ENCODE data around the gene DRD2. TPM values are rescaled to one million over a fixed set of nuclear protein-coding genes. Genes with fewer than 3 reads are reported as not detected.

DRD2 gene
- total RNA-seq, 4 donors from 2014 or later, result 0.39 to 4.5 (median 1.3) TPM; not detected in 1

GRCh38 chr11:113448316-113448677 is 26.9 kb downstream of the DRD2 start:
- H3K4me3 ChIP-seq, result no peak overlapping the region
- peaks cover 0 to 7% of the 10 kb centered on the region in 2 donors for H3K27me3 ChIP-seq
- no peak overlapping the region for H3K27ac ChIP-seq
- TF ChIP-seq POLR2A (IDR thresholded peaks at IDR 0.05) (no peak), EP300 (IDR thresholded peaks at IDR 0.05) (no peak), CTCF (IDR thresholded peaks at IDR 0.05) (no peak)
- no peak for DNase-seq (ENCODE audit: low spot score in 2 of 2)
- H3K36me3 ChIP-seq, result no peaks in the 10 kb centered on the region
- 70 to 75% methylated on average over 5 of the region's 5 CpGs for WGBS, 2 donors
- H3K9me3 ChIP-seq, result no peaks in the 10 kb centered on the region
- H3K4me1 ChIP-seq, result no peaks in the 10 kb centered on the region

- peaks cover 0 to 7% of the 10 kb centered on the region in 2 donors for H3K27me3 ChIP-seq
- H3K27ac ChIP-seq, result no peak overlapping the region
- no peak for DNase-seq (ENCODE audit: low spot score in 2 of 2)
- H3K4me3 ChIP-seq, result no peak overlapping the region
- H3K9me3 ChIP-seq, result no peaks in the 10 kb centered on the region
- no peaks in the 10 kb centered on the region for H3K36me3 ChIP-seq
- no peak for TF ChIP-seq POLR2A (IDR thresholded peaks at IDR 0.05)
- no peak for TF ChIP-seq CTCF (IDR thresholded peaks at IDR 0.05)
- no peak for TF ChIP-seq EP300 (IDR thresholded peaks at IDR 0.05)
- WGBS, 2 donors, result 78 to 80% methylated on average over 8 of the region's 8 CpGs
- H3K4me1 ChIP-seq, result no peaks in the 10 kb centered on the region
Observed at GRCh38 chr11:113447621-113448315, 27.4 kb downstream of the DRD2 start.

GRCh38 chr11:113446938-113447337 is 28.3 kb downstream of the DRD2 start:
- DNase-seq (ENCODE audit: low spot score in 2 of 2), result no peak
- no peaks in the 10 kb centered on the region for H3K9me3 ChIP-seq
- no peaks in the 10 kb centered on the region for H3K4me1 ChIP-seq
- no peak overlapping the region for H3K27ac ChIP-seq
- H3K27me3 ChIP-seq, result peaks cover 0 to 7% of the 10 kb centered on the region in 2 donors
- no peak overlapping the region for H3K4me3 ChIP-seq
- TF ChIP-seq EP300 (IDR thresholded peaks at IDR 0.05) (no peak), CTCF (IDR thresholded peaks at IDR 0.05) (no peak), POLR2A (IDR thresholded peaks at IDR 0.05) (no peak)
- no peaks in the 10 kb centered on the region for H3K36me3 ChIP-seq
- WGBS, 2 donors, result 77% methylated on average over 6 of the region's 6 CpGs

- no peak for TF ChIP-seq POLR2A (IDR thresholded peaks at IDR 0.05)
- no peak for TF ChIP-seq CTCF (IDR thresholded peaks at IDR 0.05)
- H3K36me3 ChIP-seq, result no peaks in the 10 kb centered on the region
- 73 to 74% methylated on average over 6 of the region's 6 CpGs for WGBS, 2 donors
- H3K9me3 ChIP-seq, result no peaks in the 10 kb centered on the region
- H3K27me3 ChIP-seq, result peaks cover 0 to 7% of the 10 kb centered on the region in 2 donors
- no peak for DNase-seq (ENCODE audit: low spot score in 2 of 2)
- no peaks in the 10 kb centered on the region for H3K4me1 ChIP-seq
- H3K27ac ChIP-seq, result no peak overlapping the region
- no peak overlapping the region for H3K4me3 ChIP-seq
Observed at GRCh38 chr11:113446112-113446511, 29.1 kb downstream of the DRD2 start.

- 57 to 60% methylated on average over 7 of the region's 7 CpGs for WGBS, 2 donors
- H3K36me3 ChIP-seq, result no peaks in the 10 kb centered on the region
- no peak for DNase-seq (ENCODE audit: low spot score in 2 of 2)
- peaks cover 0 to 7% of the 10 kb centered on the region in 2 donors for H3K27me3 ChIP-seq
- no peaks in the 10 kb centered on the region for H3K4me1 ChIP-seq
- TF ChIP-seq CTCF (IDR thresholded peaks at IDR 0.05) (no peak), EP300 (IDR thresholded peaks at IDR 0.05) (no peak), POLR2A (IDR thresholded peaks at IDR 0.05) (no peak)
- H3K4me3 ChIP-seq, result no peak overlapping the region
- H3K27ac ChIP-seq, result no peak overlapping the region
- H3K9me3 ChIP-seq, result no peaks in the 10 kb centered on the region
Observed at GRCh38 chr11:113444502-113445123, 30.6 kb downstream of the DRD2 start.
